HuH-7.5 (cell line): ENCODE results near the gene AHCYL1.
"Not testable (repeated sequence)": the region's sequence is repeated elsewhere in the genome, so short reads cannot be mapped to it uniquely, and the experiment has no call there.

Experiments
- DNase-seq: peaks from one replicate; pipeline ENCODE4 v3.0.0; 2011; ENCODE audit warnings: low spot score

AHCYL1 gene

DNA sequence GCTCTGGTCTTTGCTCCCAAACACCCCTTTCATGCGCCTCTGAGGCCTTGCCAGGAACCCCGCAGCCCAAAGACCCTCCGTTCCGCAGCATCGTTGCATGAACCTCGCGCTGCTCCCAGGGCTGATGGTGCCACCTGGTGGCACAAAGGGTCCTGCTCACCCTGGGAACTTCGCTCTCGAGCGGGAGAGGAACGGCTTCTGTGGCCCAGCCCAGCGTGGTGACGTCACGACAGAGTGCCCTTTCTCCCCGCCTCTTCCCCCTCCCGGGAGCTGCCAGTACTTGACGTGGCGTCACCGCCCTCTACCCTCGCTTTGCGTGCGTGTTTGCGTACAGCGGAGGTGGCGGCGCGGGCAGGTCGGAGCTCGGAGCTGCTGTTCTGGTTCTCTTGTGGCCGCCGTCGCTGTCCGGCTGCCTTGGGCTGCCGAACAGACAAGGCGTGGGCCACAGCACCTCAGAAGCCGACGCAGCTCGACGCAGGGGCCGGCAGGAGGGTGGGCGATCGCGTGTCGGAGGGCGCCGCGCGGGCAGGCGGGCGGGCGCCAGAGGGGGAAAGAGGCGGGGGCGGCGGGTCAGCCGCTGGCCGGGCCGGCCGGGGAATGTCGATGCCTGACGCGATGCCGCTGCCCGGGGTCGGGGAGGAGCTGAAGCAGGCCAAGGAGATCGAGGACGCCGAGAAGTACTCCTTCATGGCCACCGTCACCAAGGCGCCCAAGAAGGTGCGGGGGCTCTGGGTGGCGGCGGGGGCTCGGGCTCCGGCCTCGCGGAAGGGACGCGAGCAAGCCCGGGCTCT lies at the start of gene AHCYL1:
TSS of gene AHCYL1 (plus strand) at position 310 of the 791 bp plus-strand sequence. CDS start at position 598, 288 bp downstream.
- DNase-seq: peak; percentile 93

- DNase-seq: no peak
These were observed 49.1 kb upstream of the AHCYL1 start for GRCh38 chr1:109935451-109935900.

- DNase-seq: no peak
These were observed 46.8 kb upstream of the AHCYL1 start for GRCh38 chr1:109937738-109938137.

DNA sequence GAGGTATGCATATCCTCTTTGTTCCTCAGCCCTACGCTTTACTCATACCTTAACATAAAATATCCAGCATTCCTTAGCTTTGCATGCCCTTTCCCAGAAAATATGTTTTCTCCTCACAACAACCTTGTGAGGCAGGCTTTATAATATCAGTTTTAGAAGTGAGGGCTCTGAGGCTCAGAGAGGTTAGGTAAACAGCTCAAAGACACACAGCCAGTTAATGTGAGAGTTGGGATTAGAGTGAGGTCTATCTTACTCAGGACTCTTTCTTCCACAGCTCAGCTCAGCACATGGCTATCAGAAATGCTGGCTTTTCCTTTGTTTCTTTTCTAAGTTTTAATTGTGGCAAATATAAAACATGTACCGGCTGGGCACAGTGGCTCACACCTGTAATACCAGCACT lies 46.0 kb upstream of the AHCYL1 start:
- DNase-seq: no peak

DNA sequence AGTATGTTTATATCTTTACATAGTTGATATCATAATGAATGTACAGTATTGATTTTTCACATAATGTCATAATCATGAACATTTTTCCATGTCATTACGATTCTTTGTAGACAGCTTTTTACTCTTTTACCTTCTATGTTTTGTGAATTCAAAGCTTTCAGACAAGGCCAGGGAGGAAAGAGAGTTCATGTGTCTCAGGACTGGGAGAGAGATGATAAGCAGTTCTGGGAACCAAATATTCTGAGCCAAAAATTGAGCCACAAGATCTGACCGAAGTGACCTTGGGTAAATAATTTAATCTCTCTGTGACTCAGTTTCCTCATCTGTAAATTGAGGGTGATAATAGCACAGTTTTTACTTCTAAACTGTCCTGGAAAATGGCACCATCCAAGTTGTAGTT lies 42.1 kb upstream of the AHCYL1 start:
- DNase-seq: no peak

DNA sequence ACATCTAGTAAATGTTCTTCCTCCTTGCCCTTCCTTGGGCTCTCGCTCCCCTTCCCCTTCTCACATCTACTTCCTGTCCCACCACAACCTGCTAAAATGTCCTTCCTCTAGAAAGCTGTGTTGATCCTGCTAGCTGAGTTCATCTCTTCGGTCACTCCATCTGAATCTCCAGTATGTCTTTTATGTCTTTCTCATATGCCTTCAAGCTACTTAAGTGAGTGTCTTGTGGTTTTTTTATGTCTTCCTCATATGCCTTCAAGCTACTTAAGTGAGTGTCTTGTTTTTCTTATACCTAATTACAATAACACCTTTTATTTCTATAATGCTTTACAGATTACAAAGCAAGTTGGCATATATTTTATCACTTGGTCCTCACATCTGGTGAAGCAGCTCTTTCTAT lies 40.0 kb upstream of the AHCYL1 start:
- DNase-seq: no peak

DNA sequence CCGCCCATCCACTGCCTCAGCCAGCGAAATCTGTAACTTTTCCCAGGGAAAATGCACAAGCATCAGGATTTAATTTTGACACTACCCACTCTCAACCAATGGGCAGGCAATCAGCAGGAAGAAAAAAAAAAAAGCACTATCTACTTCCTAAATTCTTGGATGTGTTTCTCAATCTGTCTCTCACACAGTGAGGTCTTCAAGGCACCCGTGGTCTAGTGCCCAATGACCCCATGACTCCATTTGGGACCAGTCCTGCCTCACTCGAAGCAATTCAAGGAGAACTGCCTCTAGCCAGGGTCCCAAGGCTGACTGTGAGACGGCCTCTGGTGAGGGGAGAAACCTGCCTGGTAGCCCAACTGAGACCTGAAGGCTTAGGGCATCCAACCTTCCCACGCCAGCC lies 38.1 kb upstream of the AHCYL1 start:
- no peak for DNase-seq

DNA sequence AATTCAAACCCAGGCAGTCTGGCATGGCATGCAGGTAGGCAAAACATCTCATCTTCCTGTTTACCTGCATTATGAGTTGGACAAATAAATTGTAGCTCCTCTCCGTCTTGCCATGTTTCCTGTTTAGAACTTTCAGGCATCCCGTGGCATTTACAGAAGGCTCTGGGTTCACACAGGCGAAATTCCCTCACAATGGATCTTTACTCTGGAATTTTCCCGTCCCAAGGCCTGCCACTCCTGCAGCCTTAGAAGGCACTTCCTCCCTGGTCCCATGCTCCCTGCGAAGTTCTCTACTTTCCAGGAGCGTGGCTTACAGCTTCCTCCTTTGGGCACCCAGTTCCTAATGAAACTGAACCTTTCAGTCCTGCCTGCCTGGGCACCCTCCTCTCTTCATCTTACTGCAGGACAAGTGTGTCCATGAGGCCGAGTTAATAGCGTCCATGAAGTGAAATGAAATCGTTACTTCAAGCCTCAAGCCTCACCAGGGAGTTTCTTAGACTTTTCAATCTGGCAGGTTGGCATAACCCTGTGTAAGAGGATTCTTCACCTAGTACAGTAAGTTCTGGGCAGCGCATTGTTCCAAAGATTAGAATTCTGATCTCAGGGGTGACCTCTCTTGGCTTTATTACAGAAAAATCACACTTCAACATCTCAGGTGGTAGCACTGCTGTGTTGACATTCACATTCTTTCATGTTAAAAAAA lies 36.8 kb upstream of the AHCYL1 start:
- no peak for DNase-seq

- no peak for DNase-seq
These were observed 36.3 kb upstream of the AHCYL1 start for GRCh38 chr1:109948285-109948630.

DNA sequence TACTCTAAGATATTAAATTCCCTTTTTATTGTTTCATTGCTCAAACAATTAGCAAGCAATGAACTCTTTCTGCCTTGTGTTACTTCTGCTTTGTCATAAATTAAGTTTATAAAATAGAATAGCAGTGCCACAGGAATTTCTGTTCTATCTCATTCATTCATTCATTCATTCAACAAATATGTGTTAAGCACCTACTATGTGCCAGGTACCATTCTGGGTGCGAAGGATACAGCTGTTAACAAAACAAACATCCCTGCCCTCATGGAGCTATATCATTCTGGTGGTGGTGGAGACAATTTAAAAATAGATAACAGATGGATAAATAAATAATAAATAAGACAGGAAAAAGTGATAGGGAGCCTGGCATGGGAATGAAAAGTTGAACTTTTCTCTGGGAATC lies 34.5 kb upstream of the AHCYL1 start:
- DNase-seq: no peak

DNA sequence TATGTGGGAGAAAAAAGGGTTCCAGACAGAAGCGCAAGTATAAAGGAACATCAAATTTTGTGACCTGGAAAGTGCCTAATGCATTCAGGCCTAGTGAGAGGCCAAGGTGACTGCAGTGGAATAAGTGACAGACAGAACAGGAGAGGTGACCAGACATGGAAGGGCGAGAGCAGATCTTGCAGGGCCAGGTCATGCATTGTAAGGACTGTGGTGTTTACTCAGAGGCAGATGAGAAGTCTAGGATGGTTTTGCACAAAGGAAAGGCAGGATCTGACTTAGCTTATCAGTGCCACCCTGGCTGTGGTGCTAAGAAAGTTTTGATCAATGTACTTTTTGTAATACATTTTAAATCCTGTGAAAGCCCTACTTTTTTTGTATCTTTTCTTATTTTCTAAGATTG lies 34.1 kb upstream of the AHCYL1 start:
- no peak for DNase-seq

DNA sequence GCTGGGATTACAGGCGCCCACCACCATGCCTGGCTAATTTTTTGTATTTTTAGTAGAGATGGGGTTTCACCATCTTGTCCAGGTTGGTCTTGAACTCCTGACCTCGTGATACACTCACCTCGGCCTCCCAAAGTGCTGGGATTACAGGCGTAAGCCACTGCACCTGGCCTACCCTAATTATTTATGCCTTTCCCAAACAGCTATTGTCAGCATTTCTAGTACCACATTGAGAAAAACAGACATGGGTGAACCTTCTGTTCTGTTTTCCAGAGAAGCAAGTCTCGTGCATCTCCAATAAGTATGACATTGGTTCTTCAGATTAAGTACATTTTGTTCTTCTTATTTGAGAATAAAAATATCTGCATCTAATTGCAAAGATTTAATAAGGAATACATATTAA lies 33.1 kb upstream of the AHCYL1 start:
- DNase-seq: not testable (repeated sequence)

- no peak for DNase-seq
These were observed 30.5 kb upstream of the AHCYL1 start for GRCh38 chr1:109954041-109954512.

DNA sequence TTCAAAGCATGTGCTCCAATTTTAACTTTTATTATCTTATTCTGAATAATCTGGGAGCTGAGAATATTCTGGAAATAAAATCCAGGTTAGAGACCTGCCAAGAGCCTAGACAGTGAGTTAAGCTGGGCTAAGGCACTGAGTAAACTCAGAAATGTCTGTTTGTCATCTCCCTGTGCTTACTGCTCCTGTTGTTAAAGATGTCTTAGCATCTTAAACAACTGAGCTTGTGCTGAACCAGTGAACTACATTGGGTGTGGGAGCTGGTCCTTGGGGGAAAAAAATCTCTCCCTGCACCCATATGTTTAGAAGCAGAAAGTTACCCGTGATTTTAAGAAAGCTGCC lies 25.0 kb upstream of the AHCYL1 start:
- DNase-seq: no peak

DNA sequence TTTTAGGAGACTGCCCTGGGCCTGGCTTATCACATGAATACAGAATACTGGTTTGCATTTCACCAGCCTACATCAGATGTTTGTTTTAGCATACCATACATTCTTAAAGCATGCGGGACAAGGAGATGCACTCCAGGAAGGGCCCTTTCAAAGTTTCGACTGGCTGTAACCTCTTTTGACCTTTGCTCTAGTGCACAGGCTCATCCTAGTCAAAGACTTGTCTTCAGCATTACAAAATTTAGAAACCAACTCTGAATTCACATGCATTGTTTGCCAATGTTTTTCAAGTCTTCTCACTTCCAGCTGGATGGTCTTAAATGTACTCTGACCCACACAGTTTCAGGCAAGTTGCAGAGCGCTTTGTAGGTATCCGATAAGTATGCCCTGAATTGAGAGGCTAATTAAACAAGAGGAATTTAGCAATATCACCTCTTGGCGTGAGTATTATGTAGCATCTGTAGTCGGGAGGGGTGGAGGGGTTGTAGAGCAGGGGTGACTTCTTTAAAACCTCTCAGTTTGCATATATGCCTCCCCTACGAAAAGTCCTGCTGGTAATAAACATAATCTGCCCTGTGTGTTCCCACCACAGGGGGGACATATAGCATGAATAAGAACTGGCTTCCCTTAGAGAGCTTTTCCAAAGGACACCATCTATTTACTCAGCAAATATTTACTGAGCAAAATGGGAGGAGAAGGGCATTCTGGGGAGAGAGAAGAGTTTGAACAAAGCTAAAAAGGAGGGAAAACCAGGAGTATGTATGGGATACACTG lies 24.4 kb upstream of the AHCYL1 start:
- peak; percentile 45 for DNase-seq

DNA sequence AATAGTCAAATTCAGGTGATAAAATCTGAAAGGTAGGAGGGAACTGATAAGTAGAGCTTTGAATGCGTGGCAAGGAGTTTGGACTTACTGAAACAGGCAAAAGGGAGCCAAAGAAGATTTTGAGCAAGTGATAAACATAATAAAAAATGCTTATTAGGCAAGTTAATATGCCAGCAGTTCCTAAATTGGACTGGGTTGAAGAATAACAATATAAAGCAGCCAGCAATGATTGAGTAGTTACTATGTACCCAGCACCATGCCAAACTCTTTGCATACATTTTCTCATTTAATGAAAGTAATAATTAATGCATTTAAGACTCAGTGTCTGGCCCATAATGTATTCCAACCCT lies 23.8 kb upstream of the AHCYL1 start:
- DNase-seq: no peak

DNA sequence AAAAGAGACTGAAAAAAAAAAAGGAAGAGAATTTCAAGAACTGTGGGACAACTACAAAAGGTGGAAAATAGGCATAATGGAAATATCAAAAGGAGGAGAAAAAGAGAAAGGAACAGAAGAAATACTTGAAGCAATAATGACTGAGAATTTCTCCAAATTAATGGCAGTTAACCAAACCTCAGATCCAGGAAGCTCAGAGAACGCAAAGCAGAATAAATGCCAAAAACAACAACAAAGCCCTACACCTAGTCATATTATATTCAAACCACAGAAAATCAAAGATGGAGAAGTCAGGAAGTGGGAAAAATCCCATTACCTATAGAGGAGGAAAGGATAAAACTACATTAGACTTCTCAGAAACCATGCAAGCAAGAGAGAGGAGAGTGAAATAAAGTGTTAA lies 20.7 kb upstream of the AHCYL1 start:
- DNase-seq: no peak

DNA sequence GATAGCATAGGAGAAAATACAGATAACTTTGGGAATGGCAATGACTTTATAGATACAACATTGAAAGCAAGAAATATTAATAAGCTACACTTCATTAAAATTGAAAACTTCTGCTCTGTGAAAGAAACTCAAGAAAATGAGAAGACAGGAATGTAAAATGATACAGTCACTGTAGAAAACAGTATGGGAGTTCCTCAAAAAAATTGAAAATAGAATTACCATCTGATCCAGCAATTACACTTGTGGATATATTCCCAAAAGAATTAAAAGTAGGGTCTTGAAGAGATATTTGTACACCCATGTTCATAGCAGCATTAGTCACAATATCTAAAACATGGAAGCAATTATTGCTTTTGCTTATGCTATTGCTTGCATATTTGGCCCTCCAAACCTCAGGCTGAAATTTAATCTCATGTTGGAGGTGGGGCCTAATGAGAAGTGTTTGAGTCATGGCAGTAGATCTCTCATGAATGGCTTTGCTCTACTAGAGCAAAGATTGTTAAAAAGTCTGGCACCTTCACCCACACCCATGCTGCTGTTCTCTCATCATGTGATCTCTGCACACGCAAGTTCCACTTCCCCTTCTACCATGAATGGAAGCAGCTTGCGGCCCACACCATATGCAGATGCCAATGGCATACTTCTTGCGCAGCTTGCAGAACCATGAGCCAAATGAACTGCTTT lies 15.3 kb upstream of the AHCYL1 start:
- DNase-seq: no peak

DNA sequence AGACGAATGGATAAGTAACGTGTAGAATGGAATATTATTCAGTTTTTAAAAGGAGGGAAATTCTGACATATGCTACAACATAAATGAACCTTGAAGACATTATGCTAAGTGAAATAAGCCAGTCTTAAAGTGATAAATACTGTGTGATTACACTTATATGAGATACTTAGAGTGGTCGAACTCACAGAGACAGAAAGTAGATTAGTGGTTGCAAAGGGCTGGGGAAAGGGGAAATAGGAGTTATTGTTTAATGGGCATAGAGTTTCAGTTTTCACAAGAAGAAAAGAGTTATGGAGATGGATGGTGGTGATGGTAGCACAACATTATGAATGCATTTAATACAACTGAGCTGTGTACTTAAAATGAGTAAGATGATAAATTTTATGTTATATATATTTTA lies 14.7 kb upstream of the AHCYL1 start:
- DNase-seq: no peak

DNA sequence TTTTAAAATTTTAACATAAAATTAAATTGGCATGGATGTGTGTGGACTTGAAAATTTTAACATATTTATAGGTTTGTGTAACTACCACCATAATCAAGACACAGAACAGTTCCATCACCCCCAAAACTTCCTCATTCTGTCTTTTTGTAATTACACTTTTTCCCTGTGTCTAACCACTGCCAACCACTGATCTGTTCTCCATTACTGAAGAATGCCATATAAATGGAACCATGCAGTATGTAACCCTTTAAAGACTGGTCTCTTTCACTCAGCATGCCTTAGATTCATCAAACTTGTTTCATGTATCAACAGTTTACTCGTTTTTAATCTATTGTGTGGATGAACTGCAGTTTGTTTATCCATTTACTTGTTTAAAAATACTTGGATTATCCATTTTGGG lies 13.0 kb upstream of the AHCYL1 start:
- no peak for DNase-seq

DNA sequence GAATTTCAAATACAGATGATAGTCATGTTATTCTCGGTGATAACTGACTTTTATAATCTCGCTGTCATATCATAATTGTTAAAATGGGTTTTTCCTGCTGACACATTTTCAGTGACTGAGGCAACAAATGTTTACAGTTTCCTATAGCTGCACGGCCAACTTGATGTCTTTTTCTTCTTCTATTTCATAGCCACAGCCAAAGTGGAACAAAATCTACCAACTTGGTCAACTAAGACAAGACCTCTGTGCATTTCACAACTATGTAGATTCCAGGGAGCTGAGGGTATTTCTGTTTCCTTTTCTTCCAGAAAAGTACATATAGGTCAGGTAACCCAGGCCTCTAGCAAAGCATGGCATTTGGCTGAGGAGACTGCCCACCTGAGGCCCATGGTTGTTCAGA lies 10.4 kb upstream of the AHCYL1 start:
- DNase-seq: no peak

DNA sequence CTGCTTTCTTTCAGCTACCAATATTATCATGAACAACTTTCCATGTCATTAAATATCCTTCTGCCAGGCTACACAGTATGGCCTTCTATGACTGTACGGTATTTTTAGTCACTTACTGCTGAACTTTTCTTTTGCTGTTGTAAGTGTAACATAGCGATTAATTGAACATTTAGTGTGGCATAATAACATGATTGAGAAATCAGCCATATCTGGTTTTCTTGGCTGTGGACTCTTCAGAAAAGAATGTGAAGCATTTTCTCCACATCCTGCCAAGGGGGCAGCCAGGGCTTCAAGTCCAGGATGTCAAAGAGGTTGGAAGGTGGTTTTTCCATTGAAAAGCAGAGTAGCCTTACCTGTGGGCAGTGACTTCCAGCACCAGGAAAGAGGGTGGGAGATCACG lies 8.8 kb upstream of the AHCYL1 start:
- no peak for DNase-seq

DNA sequence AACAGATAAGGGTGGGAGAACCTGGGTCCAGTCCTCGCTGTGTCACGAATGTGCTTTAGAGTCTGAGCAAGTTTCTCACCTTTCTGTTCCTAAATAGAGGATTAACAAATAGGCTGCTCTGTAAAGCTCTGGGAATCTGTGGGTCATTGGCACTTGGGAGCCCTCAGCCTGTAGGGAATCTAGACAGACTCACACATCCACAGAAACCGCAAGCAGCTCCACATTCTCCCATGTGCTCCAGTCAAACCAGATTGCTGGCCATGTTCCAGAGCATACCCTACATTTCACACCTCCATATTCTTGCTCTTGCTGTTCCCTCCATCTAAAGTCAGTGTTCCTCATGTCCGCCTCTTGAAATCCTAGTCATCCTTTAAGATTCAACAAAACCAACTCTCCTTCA lies 7.8 kb upstream of the AHCYL1 start:
- no peak for DNase-seq
